HCT116 (cell line): ENCODE results near the gene SLC34A2. TPM values are rescaled to one million over a fixed set of nuclear protein-coding genes. Genes with fewer than 3 reads are reported as not detected.

Experiments used
- ATAC-seq: fragments of 200-7000 bp; cut with Tn5 transposase; 2 replicates; pipeline ENCODE4 v1.9.1; 2020; ENCODE audit warnings: mild to moderate bottlenecking, moderate library complexity
- BruUV-seq: library from RNA; stranded (reverse); fragments of 400-500 nt; replicated peaks from 2 replicates; lab custom pipeline; 2021; lab: Mats Ljungman, UMichigan
- CTCF ChIA-PET: fragments of 300-600 bp; sonication (Branson Sonifier 250); formaldehyde crosslinking; loops from one replicate; lab custom pipeline; 2021; ENCODE audit warnings: antibody characterized with exemption; lab: Charles Lee
- POLR2A ChIA-PET: fragments of 300-600, 350-600 bp; sonication (Branson Sonifier 250); formaldehyde crosslinking; loops from one replicate; lab custom pipeline; 2021; ENCODE audit warnings: antibody characterized with exemption; lab: Charles Lee
- RAD21 ChIA-PET, 2 experiments: fragments of 300-600 bp; sonication (Branson Sonifier 250); formaldehyde crosslinking; loops; one replicate each; lab custom pipeline; 2023; ENCODE audit warnings: low total read pairs in 2 of 2; ENCODE audit not compliant: uncharacterized antibody in 2 of 2, unreplicated experiment in 2 of 2, low non-redundant PET in 1 of 2; lab: Charles Lee
- DNase-seq: peaks from one replicate; pipeline ENCODE4 v3.0.0-alpha.2; 2010; ENCODE audit warnings: low read depth, low spot score
- H2AFZ ChIP-seq: fragments of 200-600 bp; shearing (Covaris generic), sonication (generic); 2 replicates; pipeline ENCODE4 v1.6.1; 2017; ENCODE audit warnings: low read depth, mixed run types, mixed read lengths, antibody characterized with exemption, low read length; ENCODE audit not compliant: poor library complexity, severe bottlenecking
- H3K27ac ChIP-seq: 2 replicates; pipeline ENCODE4 v1.5.1; 2012; ENCODE audit warnings: low read depth, low read length
- H3K27me3 ChIP-seq: fragments of 200-600 bp; sonication (generic); 2 replicates; pipeline ENCODE4 v1.6.1; 2016; ENCODE audit warnings: mixed run types, low read length, mixed read lengths; ENCODE audit not compliant: insufficient read depth
- H3K36me3 ChIP-seq, 2 experiments: fragments of 200-500 bp in 1 of 2; fragments of 200-600 bp in 1 of 2; sonication (Bioruptor generic) in 1 of 2; sonication (generic) in 1 of 2; 2 replicates each; pipeline versions ENCODE4 v1.5.1 to v1.6.1; 2014 to 2016; ENCODE audit warnings: low read length in 2 of 2, inconsistent platforms in 1 of 2, mixed read lengths in 1 of 2, mixed run types in 1 of 2; ENCODE audit not compliant: insufficient read depth in 2 of 2, control insufficient read depth in 1 of 2
- H3K4me1 ChIP-seq, 2 experiments: fragments of 200-600 bp in 1 of 2; sonication (generic) in 1 of 2; 2 replicates each; pipeline versions ENCODE4 v1.5.1 to v1.6.1; 2012 to 2017; ENCODE audit warnings: low read length in 2 of 2, inconsistent platforms in 1 of 2, mild to moderate bottlenecking in 1 of 2, mixed read lengths in 1 of 2, mixed run types in 1 of 2, moderate library complexity in 1 of 2; ENCODE audit not compliant: insufficient read depth in 2 of 2, control insufficient read depth in 1 of 2
- H3K4me2 ChIP-seq: fragments of 200-600 bp; sonication (generic); 2 replicates; pipeline ENCODE4 v1.6.1; 2017; ENCODE audit warnings: mixed run types, low read length, mixed read lengths
- H3K4me3 ChIP-seq, 2 experiments: fragments of 200-600 bp in 1 of 2; sonication (generic) in 1 of 2; replicated peaks in 1 of 2; 2 replicates each; pipeline ENCODE4 v1.5.1; 2011 to 2016; ENCODE audit warnings: low read length in 2 of 2, control low read depth in 1 of 2, low read depth in 1 of 2, mild to moderate bottlenecking in 1 of 2, mixed read lengths in 1 of 2, mixed run types in 1 of 2
- H3K79me2 ChIP-seq: fragments of 200-600 bp; sonication (generic); 2 replicates; pipeline ENCODE4 v1.6.1; 2017; ENCODE audit warnings: mild to moderate bottlenecking, mixed run types, low read length, moderate library complexity, mixed read lengths; ENCODE audit not compliant: insufficient read depth
- H3K9ac ChIP-seq: fragments of 200-600 bp; sonication (generic); 2 replicates; pipeline ENCODE4 v1.6.1; 2016; ENCODE audit warnings: low read length, mixed read lengths
- H3K9me2 ChIP-seq: fragments of 200-600 bp; sonication (generic), shearing (Covaris generic); 2 replicates; pipeline ENCODE4 v1.6.1; 2017; ENCODE audit warnings: mixed run types, mild to moderate bottlenecking, moderate library complexity; ENCODE audit not compliant: insufficient read depth
- H3K9me3 ChIP-seq, 2 experiments: fragments of 200-500 bp in 1 of 2; fragments of 200-600 bp in 1 of 2; sonication (Bioruptor generic) in 1 of 2; sonication (generic) in 1 of 2; 2 replicates each; pipeline ENCODE4 v1.6.1; 2014 to 2017; ENCODE audit warnings: low read length in 2 of 2, mixed read lengths in 2 of 2, inconsistent platforms in 1 of 2, low read depth in 1 of 2, mild to moderate bottlenecking in 1 of 2, mixed run types in 1 of 2, moderate library complexity in 1 of 2; ENCODE audit not compliant: control insufficient read depth in 1 of 2, insufficient read depth in 1 of 2
- H4K20me1 ChIP-seq: fragments of 200-600 bp; sonication (generic), shearing (Covaris generic); 2 replicates; pipeline ENCODE4 v1.6.1; 2017; ENCODE audit warnings: mixed run types, mild to moderate bottlenecking, moderate library complexity; ENCODE audit not compliant: insufficient read depth
- ATF3 ChIP-seq: IDR thresholded peaks from 2 replicates; pipeline ENCODE4 v1.6.1; 2012
- CBX3 ChIP-seq: IDR thresholded peaks from 2 replicates; pipeline ENCODE4 v1.6.1; 2012; ENCODE audit warnings: low read depth
- CTCF ChIP-seq, 3 experiments: fragments of 200-600 bp in 1 of 3; sonication (generic) in 1 of 3; IDR thresholded peaks in 2 of 3; conservative IDR thresholded peaks in 1 of 3; 2 replicates each; pipeline ENCODE4 v1.5.1; 2012 to 2017; ENCODE audit warnings: low read depth in 2 of 3, low read length in 2 of 3, antibody characterized with exemption in 1 of 3, borderline replicate concordance in 1 of 3, control low read depth in 1 of 3, mild to moderate bottlenecking in 1 of 3, mixed read lengths in 1 of 3, mixed run types in 1 of 3, moderate library complexity in 1 of 3; ENCODE audit not compliant: insufficient read depth in 1 of 3
- EGR1 ChIP-seq: IDR thresholded peaks from 2 replicates; pipeline ENCODE4 v1.6.1; 2012; ENCODE audit warnings: low read depth
- EZH2 ChIP-seq: fragments of 200-600 bp; sonication (generic); IDR thresholded peaks from 2 replicates; pipeline ENCODE4 v1.6.1; 2017; ENCODE audit warnings: antibody characterized with exemption, mixed run types
- FOSL1 ChIP-seq: IDR thresholded peaks from 2 replicates; pipeline ENCODE4 v1.6.1; 2012; ENCODE audit warnings: low read depth
- JUND ChIP-seq: IDR thresholded peaks from 2 replicates; pipeline ENCODE4 v1.6.1; 2012
- POLR2A ChIP-seq: IDR thresholded peaks from 2 replicates; pipeline ENCODE4 v1.7.0; 2011; ENCODE audit warnings: borderline replicate concordance; ENCODE audit not compliant: insufficient read depth, insufficient read length; ENCODE audit errors: extremely low read depth
- RAD21 ChIP-seq: IDR thresholded peaks from 2 replicates; pipeline ENCODE4 v1.6.1; 2012; ENCODE audit warnings: low read depth, mild to moderate bottlenecking
- SIN3A ChIP-seq: IDR thresholded peaks from 2 replicates; pipeline ENCODE4 v1.6.1; 2012; ENCODE audit warnings: low read depth
- SP1 ChIP-seq: IDR thresholded peaks from 2 replicates; pipeline ENCODE4 v1.6.1; 2012; ENCODE audit warnings: low read depth
- SRF ChIP-seq: IDR thresholded peaks from 2 replicates; pipeline ENCODE4 v1.6.1; 2012; ENCODE audit warnings: low read depth
- ZBTB33 ChIP-seq: IDR thresholded peaks from 2 replicates; pipeline ENCODE4 v1.6.1; 2011; ENCODE audit warnings: mild to moderate bottlenecking, low read length, moderate library complexity; ENCODE audit not compliant: insufficient replicate concordance; ENCODE audit errors: extremely low read depth
- ZFX ChIP-seq: fragments of 450-650 bp; IDR thresholded peaks from 2 replicates; pipeline ENCODE4 v1.6.1; 2017
- ZNF274 ChIP-seq: fragments of 200-500 bp; sonication (Bioruptor generic); IDR thresholded peaks from 2 replicates; pipeline ENCODE4 v1.6.1; 2014; ENCODE audit warnings: mild to moderate bottlenecking, low read depth, low read length, inconsistent platforms
- intact Hi-C: fragments of 100-400 bp; cut with micrococcal nuclease; formaldehyde crosslinking; loops from 2 replicates; pipeline ENCODE4 v1.10.0; 2022
- total RNA-seq: library from RNA; stranded (reverse); gene quantifications from one replicate; pipeline ENCODE4 v1.2.1, GENCODE V29; 2021; ENCODE audit not compliant: unreplicated experiment

SLC34A2 gene
- total RNA-seq, 1 experiment from 2014 or later: 2.2 TPM

GRCh38 chr4:25694466-25694865 is 38.8 kb downstream of the SLC34A2 start:
- CTCF ChIA-PET: no interaction called here
- no peak for ATAC-seq

More at GRCh38 chr4:25694466-25694865, 38.8 kb downstream of the SLC34A2 start:
- Histone ChIP-seq H3K4me1 (no peaks in the 10 kb centered on the region), H3K4me2 (no peak overlapping the region), H2AFZ (no peak overlapping the region), H3K9me3 (no peaks in the 10 kb centered on the region; a peak in 1 of 4 replicates), H3K9me2 (no peaks in the 10 kb centered on the region), H3K27ac (no peak overlapping the region), H3K36me3 (no peaks in the 10 kb centered on the region), H3K9ac (no peak overlapping the region), H3K27me3 (no peaks in the 10 kb centered on the region), H3K4me3 (no peak overlapping the region), H4K20me1 (no peaks in the 10 kb centered on the region), H3K79me2 (no peaks in the 10 kb centered on the region)
- no peak for DNase-seq
- TF ChIP-seq CTCF (IDR thresholded peaks at IDR 0.05 in 2 of 3, conservative IDR thresholded peaks at IDR 0.05 in 1 of 3; ENCODE audit: borderline replicate concordance in 1 of 3, insufficient read depth in 1 of 3, low read depth in 2 of 3, low read length in 2 of 3) (no peak), SRF (no peak), SP1 (no peak), FOSL1 (no peak), JUND (no peak), RAD21 (no peak), EZH2 (no peak), ZFX (no peak), ATF3 (no peak), CBX3 (no peak), ZBTB33 (no peak), POLR2A (no peak), SIN3A (no peak), EGR1 (no peak), ZNF274 (no peak)
- RAD21 ChIA-PET: no interaction called here
- intact Hi-C loops: no loop called here
- BruUV-seq: no TSS peak
- POLR2A ChIA-PET: no interaction called here
